Breast epithelium (tissue), 3 donors: Measurements from ENCODE around the gene GNB3.

ENCODE experiments used
- POLR2A ChIP-seq: fragments of 450-650 bp; IDR thresholded peaks from one replicate; pipeline ENCODE4 v1.6.1; 2016; ENCODE audit warnings: antibody characterized with exemption, mild to moderate bottlenecking, moderate library complexity
- POLR2AphosphoS5 ChIP-seq, 3 donors: sonication (generic); formaldehyde crosslinking; IDR thresholded peaks; one replicate each; pipeline ENCODE4 v1.6.1; 2017; ENCODE audit warnings: antibody characterized with exemption in 3 of 3
- TF ChIP-seq, protein P1 (sequence below), 3 donors: fragments of 450-650 bp; IDR thresholded peaks; one replicate each; pipeline ENCODE4 v1.5.1; 2016 to 2017; ENCODE audit warnings: antibody characterized with exemption in 3 of 3, mild to moderate bottlenecking in 3 of 3, moderate library complexity in 3 of 3

DNA sequence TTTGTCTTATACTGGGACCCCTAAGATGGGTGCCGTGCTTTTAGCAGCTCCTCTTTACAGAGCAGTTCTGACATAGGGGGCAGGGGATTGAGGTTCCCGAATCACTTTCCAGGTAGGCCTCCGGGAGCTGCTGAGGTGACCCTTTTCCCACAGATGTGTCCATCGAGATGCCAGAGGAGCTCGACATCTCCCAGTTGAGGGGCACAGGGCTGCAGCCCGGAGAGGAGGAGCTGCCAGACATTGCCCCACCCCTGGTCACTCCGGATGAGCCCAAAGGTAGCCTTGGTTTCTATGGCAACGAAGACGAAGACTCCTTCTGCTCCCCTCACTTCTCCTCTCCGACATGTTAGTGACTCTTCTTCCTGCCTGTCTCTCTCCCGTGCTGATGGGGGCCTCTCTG lies 22.3 kb downstream of the GNB3 start:
- TF ChIP-seq, protein P1, sequence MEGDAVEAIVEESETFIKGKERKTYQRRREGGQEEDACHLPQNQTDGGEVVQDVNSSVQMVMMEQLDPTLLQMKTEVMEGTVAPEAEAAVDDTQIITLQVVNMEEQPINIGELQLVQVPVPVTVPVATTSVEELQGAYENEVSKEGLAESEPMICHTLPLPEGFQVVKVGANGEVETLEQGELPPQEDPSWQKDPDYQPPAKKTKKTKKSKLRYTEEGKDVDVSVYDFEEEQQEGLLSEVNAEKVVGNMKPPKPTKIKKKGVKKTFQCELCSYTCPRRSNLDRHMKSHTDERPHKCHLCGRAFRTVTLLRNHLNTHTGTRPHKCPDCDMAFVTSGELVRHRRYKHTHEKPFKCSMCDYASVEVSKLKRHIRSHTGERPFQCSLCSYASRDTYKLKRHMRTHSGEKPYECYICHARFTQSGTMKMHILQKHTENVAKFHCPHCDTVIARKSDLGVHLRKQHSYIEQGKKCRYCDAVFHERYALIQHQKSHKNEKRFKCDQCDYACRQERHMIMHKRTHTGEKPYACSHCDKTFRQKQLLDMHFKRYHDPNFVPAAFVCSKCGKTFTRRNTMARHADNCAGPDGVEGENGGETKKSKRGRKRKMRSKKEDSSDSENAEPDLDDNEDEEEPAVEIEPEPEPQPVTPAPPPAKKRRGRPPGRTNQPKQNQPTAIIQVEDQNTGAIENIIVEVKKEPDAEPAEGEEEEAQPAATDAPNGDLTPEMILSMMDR (IDR thresholded peaks at IDR 0.05) = no peak
- no peak for TF ChIP-seq POLR2AphosphoS5 (IDR thresholded peaks at IDR 0.05)
- no peak for TF ChIP-seq POLR2A
